Measurements from ENCODE around the gene RAB27B. TPM values are rescaled to one million over a fixed set of nuclear protein-coding genes. Genes with fewer than 3 reads are reported as not detected.
"Not testable (repeated sequence)": the region's sequence is repeated elsewhere in the genome, so short reads cannot be mapped to it uniquely, and the experiment has no call there.

The RAB27B gene
- total RNA-seq, 1 donor from 2014 or later = 5.0 TPM

DNA sequence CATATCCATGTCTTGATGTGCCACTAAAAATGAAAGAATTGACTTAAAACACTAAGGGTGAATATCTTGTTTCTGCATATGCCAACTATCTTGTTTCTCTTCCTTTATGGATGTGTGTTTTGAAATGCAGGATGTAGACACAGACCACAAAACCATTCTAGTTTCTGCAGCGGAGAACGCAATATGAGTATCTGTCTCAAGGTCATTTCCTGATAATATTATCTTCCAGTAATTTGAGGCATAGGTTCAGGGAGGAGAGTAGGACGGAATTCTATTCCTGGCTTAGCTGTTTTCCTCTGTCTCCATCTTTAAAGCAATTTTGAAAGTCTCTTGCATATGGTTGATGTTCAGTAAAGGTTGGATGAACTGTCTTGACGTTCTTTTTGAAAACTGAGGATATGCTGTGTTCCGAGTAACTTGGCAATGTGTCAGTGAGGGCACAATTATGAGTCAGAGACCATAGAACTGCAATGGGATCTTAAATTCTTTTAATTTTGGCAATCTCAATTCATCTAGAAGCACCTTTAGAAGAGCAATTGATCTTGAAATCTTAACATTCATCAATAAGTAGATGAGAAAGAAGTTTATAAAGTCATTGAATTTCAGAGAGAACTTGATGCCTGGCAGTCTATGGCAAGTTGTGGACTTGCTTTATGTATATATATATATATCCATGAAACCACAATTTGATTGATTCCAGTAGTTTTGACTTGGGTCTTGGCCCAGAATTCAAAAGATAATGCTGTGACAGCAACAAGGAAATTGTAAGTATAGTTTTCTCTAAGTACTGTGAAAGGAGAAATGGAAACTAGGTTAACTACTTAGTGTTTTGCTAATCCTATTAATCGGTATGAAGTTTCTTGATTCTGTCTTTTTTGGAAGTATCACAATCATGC lies 24.8 kb downstream of the RAB27B start:
- Mint-ChIP-seq H3K27me3 (ENCODE audit: insufficient read depth, low read depth) (no peaks in the 10 kb centered on the region), H3K27ac (no peak overlapping the region)

DNA sequence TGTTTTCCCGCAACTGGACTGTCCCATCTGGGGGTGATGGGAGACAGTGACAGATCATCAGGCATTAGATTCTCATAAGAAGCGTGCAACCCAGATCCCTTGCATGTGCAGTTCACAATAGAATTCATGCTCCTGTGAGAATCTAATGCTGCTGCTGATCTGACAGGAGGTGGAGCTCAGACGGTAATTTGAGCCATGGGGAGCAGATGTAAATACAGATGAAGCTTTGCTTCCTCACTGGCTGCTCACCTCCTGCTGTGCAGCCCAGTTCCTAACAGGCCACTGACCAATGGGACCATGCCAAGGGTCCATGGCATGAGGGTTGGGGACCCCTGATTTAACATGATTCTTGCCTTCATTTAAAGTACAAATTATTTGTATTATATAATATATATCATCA lies 26.8 kb downstream of the RAB27B start:
- not testable (repeated sequence) for H3K27me3 Mint-ChIP-seq (ENCODE audit: insufficient read depth, low read depth); H3K9ac ChIP-seq; H3K27ac Mint-ChIP-seq; H3K4me1 ChIP-seq; H3K4me2 ChIP-seq; H3K9me3 ChIP-seq (ENCODE audit: low read depth); H3K27me3 ChIP-seq; H3K4me1 Mint-ChIP-seq; H3K79me2 ChIP-seq (ENCODE audit: low read depth); H2AFZ ChIP-seq (replicated peaks); H3K27ac ChIP-seq; H3K9me3 Mint-ChIP-seq; H3K4me3 ChIP-seq; DNase-seq (ENCODE audit: low spot score); H3K36me3 ChIP-seq; H3K4me3 Mint-ChIP-seq; H3K36me3 Mint-ChIP-seq; H4K20me1 ChIP-seq (ENCODE audit: low read depth); H3F3A ChIP-seq (ENCODE audit: low read depth)

More for the DNA sequence above, 24.8 kb downstream of the RAB27B start:
- Histone ChIP-seq H4K20me1 (ENCODE audit: low read depth) (no peaks in the 10 kb centered on the region), H3K9ac (no peak overlapping the region), H3K27ac (no peak overlapping the region), H2AFZ (replicated peaks) (no peak overlapping the region), H3K27me3 (no peaks in the 10 kb centered on the region), H3K79me2 (ENCODE audit: low read depth) (no peaks in the 10 kb centered on the region), H3K36me3 (no peaks in the 10 kb centered on the region), H3K4me1 (no peaks in the 10 kb centered on the region), H3F3A (ENCODE audit: low read depth) (no peaks in the 10 kb centered on the region), H3K9me3 (ENCODE audit: low read depth) (no peaks in the 10 kb centered on the region), H3K4me2 (no peak overlapping the region), H3K4me3 (no peak overlapping the region)
- TF ChIP-seq, protein P1, sequence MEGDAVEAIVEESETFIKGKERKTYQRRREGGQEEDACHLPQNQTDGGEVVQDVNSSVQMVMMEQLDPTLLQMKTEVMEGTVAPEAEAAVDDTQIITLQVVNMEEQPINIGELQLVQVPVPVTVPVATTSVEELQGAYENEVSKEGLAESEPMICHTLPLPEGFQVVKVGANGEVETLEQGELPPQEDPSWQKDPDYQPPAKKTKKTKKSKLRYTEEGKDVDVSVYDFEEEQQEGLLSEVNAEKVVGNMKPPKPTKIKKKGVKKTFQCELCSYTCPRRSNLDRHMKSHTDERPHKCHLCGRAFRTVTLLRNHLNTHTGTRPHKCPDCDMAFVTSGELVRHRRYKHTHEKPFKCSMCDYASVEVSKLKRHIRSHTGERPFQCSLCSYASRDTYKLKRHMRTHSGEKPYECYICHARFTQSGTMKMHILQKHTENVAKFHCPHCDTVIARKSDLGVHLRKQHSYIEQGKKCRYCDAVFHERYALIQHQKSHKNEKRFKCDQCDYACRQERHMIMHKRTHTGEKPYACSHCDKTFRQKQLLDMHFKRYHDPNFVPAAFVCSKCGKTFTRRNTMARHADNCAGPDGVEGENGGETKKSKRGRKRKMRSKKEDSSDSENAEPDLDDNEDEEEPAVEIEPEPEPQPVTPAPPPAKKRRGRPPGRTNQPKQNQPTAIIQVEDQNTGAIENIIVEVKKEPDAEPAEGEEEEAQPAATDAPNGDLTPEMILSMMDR (IDR thresholded peaks at IDR 0.05) = no peak
- TF ChIP-seq EZH2phosphoT487 (IDR thresholded peaks at IDR 0.05) (no peak), EZH2 (IDR thresholded peaks at IDR 0.05) (no peak)
- Mint-ChIP-seq H3K9me3 (no peaks in the 10 kb centered on the region), H3K36me3 (no peaks in the 10 kb centered on the region), H3K4me1 (no peaks in the 10 kb centered on the region), H3K4me3 (no peak overlapping the region)
- DNase-seq (ENCODE audit: low spot score) = no peak

DNA sequence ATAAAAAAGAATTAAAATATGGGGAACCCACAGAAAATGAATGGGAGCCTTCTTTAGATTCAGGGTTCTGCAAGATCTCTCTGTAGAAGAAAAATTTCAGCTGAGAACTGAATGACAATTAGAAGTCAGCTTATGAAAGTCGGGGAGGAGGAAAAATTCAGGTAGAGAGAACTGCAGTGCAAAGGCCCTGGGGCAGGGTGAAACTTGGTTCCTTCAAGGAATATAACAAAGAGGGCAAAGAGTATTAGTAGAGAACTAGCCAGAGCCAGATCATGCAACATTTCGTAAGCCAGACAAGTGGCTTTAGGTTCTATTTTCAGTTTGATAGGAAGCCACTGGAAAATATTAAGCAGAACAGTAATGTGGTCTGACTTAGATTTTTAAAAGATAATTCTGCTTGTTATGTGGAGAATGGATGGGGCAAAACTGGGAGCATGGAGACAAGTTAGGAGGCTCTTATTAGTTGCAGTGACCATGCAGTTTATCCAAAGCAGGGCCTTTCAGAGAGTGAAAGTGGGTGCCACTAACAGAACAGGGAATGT lies 27.9 kb downstream of the RAB27B start:
- Histone ChIP-seq H3K4me2 (no peak overlapping the region), H3K9ac (no peak overlapping the region), H3K36me3 (no peaks in the 10 kb centered on the region), H3K27ac (no peak overlapping the region), H2AFZ (replicated peaks) (no peak overlapping the region), H3K27me3 (no peaks in the 10 kb centered on the region), H3K9me3 (ENCODE audit: low read depth) (no peaks in the 10 kb centered on the region), H3K79me2 (ENCODE audit: low read depth) (no peaks in the 10 kb centered on the region), H3F3A (ENCODE audit: low read depth) (no peaks in the 10 kb centered on the region), H3K4me3 (no peak overlapping the region), H4K20me1 (ENCODE audit: low read depth) (no peaks in the 10 kb centered on the region), H3K4me1 (peaks cover 6% of the 10 kb centered on the region)
- Mint-ChIP-seq H3K27ac (no peak overlapping the region), H3K9me3 (no peaks in the 10 kb centered on the region), H3K27me3 (ENCODE audit: insufficient read depth, low read depth) (no peaks in the 10 kb centered on the region), H3K4me3 (no peak overlapping the region), H3K36me3 (no peaks in the 10 kb centered on the region), H3K4me1 (no peaks in the 10 kb centered on the region)
- DNase-seq (ENCODE audit: low spot score) = no peak
- TF ChIP-seq EZH2phosphoT487 (IDR thresholded peaks at IDR 0.05) (no peak), EZH2 (IDR thresholded peaks at IDR 0.05) (no peak)
- TF ChIP-seq, protein P1 (IDR thresholded peaks at IDR 0.05) = no peak

DNA sequence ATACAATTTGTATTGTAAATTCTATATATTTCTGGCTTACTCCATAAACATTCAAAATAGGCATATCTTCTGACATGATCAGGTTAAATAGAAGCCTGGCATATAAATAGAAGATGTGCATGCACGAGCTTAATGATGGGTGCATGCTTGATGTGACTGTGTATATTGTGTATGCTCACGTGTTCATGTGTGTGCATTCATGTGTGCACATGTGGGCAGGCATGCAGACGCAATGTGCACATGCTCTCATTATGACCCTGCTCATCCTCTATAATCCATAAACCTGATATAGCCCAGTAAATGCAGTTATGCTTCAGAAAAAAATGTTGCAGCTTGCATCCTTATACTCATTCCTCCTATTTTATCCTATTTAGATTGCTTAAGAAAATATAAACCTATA lies 29.2 kb downstream of the RAB27B start:
- H3K27ac ChIP-seq = no peak overlapping the region
- no peak for DNase-seq (ENCODE audit: low spot score)
- no peaks in the 10 kb centered on the region for H3F3A ChIP-seq (ENCODE audit: low read depth)
- no peaks in the 10 kb centered on the region for H4K20me1 ChIP-seq (ENCODE audit: low read depth)
- H3K79me2 ChIP-seq (ENCODE audit: low read depth) = no peaks in the 10 kb centered on the region
- Mint-ChIP-seq H3K27me3 (ENCODE audit: insufficient read depth, low read depth) (no peaks in the 10 kb centered on the region), H3K4me3 (no peak overlapping the region), H3K4me1 (no peaks in the 10 kb centered on the region), H3K36me3 (no peaks in the 10 kb centered on the region), H3K27ac (no peak overlapping the region), H3K9me3 (no peaks in the 10 kb centered on the region)
- no peaks in the 10 kb centered on the region for H3K36me3 ChIP-seq
- no peak overlapping the region for H2AFZ ChIP-seq (replicated peaks)
- TF ChIP-seq EZH2phosphoT487 (IDR thresholded peaks at IDR 0.05) (no peak), EZH2 (IDR thresholded peaks at IDR 0.05) (no peak)
- TF ChIP-seq, protein P1 (IDR thresholded peaks at IDR 0.05) = no peak
- H3K9me3 ChIP-seq (ENCODE audit: low read depth) = no peaks in the 10 kb centered on the region
- no peak overlapping the region for H3K9ac ChIP-seq
- peaks cover 6% of the 10 kb centered on the region for H3K4me1 ChIP-seq
- H3K4me3 ChIP-seq = no peak overlapping the region
- H3K4me2 ChIP-seq = no peak overlapping the region
- H3K27me3 ChIP-seq = no peaks in the 10 kb centered on the region
